Glutamatergic neuron (in vitro differentiated cells): ENCODE data around the gene CASP5. TPM values are rescaled to one million over a fixed set of nuclear protein-coding genes. Genes with fewer than 3 reads are reported as not detected.

Source experiments
- DNase-seq: peaks from one replicate; pipeline ENCODE4 v3.0.0; 2022
- H3K27ac Mint-ChIP-seq: one replicate; pipeline ENCODE4 v1.8.0; 2020; ENCODE audit warnings: mild to moderate bottlenecking, mixed read lengths, inconsistent platforms; ENCODE audit not compliant: unreplicated experiment
- H3K27me3 Mint-ChIP-seq: one replicate; pipeline ENCODE4 v1.8.0; 2020; ENCODE audit warnings: mild to moderate bottlenecking, moderate library complexity, mixed read lengths, inconsistent platforms; ENCODE audit not compliant: unreplicated experiment
- H3K36me3 Mint-ChIP-seq: one replicate; pipeline ENCODE4 v1.8.0; 2020; ENCODE audit warnings: mild to moderate bottlenecking, mixed read lengths, inconsistent platforms; ENCODE audit not compliant: unreplicated experiment
- H3K4me1 Mint-ChIP-seq: one replicate; pipeline ENCODE4 v1.8.0; 2020; ENCODE audit warnings: mild to moderate bottlenecking, low read depth, mixed read lengths, inconsistent platforms; ENCODE audit not compliant: unreplicated experiment
- H3K4me3 Mint-ChIP-seq: one replicate; pipeline ENCODE4 v1.8.0; 2020; ENCODE audit warnings: mild to moderate bottlenecking, mixed read lengths, inconsistent platforms; ENCODE audit not compliant: unreplicated experiment
- H3K9me3 Mint-ChIP-seq: one replicate; pipeline ENCODE4 v1.8.0; 2020; ENCODE audit warnings: mild to moderate bottlenecking, moderate library complexity, mixed read lengths, inconsistent platforms; ENCODE audit not compliant: unreplicated experiment
- total RNA-seq: library from RNA; stranded (reverse); fragmentation: NEBNext Ultra II Directional; extraction: Animal tissue kit (Norgen Biotek cat#: 25700); gene quantifications from one replicate; pipeline ENCODE4 v1.2.1, GENCODE V29; 2021; ENCODE audit not compliant: unreplicated experiment
- TF ChIP-seq, protein P1 (sequence below): fragments of 200-600 bp; sonication (generic); IDR thresholded peaks from one replicate; pipeline ENCODE4 v1.5.0; 2021; ENCODE audit not compliant: partially characterized antibody, unreplicated experiment

CASP5 gene
- total RNA-seq, 1 donor from 2014 or later = not detected

DNA sequence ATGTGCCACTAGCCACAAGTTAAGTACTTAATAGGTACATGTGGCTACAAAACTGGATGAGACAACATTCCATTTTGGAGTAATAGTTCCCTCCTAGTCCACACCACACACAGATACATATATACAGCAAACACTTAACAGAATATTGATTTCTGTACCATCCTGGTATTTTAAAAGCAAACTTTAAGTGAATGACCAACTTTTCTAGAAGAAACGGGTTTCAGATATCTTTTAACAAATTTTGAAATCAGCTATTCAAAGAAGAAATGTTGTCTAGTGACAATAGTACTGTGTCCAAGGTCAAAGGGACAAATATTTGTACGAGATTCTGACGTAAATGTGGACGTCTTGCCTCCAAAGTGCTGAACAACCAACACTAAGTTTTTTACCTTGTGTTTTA is 34.5 kb upstream of the CASP5 start:
- Mint-ChIP-seq H3K9me3 (no peaks in the 10 kb centered on the region), H3K4me1 (no peaks in the 10 kb centered on the region), H3K4me3 (no peak overlapping the region), H3K36me3 (no peaks in the 10 kb centered on the region), H3K27ac (no peak overlapping the region), H3K27me3 (no peaks in the 10 kb centered on the region)
- no peak for DNase-seq
- TF ChIP-seq, protein P1, sequence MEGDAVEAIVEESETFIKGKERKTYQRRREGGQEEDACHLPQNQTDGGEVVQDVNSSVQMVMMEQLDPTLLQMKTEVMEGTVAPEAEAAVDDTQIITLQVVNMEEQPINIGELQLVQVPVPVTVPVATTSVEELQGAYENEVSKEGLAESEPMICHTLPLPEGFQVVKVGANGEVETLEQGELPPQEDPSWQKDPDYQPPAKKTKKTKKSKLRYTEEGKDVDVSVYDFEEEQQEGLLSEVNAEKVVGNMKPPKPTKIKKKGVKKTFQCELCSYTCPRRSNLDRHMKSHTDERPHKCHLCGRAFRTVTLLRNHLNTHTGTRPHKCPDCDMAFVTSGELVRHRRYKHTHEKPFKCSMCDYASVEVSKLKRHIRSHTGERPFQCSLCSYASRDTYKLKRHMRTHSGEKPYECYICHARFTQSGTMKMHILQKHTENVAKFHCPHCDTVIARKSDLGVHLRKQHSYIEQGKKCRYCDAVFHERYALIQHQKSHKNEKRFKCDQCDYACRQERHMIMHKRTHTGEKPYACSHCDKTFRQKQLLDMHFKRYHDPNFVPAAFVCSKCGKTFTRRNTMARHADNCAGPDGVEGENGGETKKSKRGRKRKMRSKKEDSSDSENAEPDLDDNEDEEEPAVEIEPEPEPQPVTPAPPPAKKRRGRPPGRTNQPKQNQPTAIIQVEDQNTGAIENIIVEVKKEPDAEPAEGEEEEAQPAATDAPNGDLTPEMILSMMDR = no peak

DNA sequence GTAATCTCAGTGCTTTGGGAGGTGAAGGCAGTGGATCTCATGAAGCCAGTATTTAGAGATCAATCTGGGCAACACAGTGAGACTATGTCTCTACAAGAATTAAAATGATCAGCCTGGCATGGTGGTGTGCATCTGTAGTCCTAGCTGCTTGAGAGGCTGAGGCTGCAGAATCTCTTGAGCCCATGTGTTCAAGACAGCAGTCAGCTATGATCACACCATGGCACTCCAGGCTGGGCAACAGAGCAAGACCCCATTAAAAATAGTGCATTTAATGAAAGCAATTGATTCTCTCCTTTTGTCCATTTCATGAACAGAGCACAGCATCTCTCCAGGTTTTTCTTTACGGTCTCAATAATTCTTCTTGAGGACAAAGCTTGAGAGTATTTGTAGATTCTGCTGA is 33.5 kb upstream of the CASP5 start:
- H3K27ac Mint-ChIP-seq = no peak overlapping the region
- H3K4me3 Mint-ChIP-seq = no peak overlapping the region
- no peaks in the 10 kb centered on the region for H3K9me3 Mint-ChIP-seq
- TF ChIP-seq, protein P1 = no peak
- H3K36me3 Mint-ChIP-seq = no peaks in the 10 kb centered on the region
- no peak for DNase-seq
- H3K27me3 Mint-ChIP-seq = no peaks in the 10 kb centered on the region
- H3K4me1 Mint-ChIP-seq = no peaks in the 10 kb centered on the region

DNA sequence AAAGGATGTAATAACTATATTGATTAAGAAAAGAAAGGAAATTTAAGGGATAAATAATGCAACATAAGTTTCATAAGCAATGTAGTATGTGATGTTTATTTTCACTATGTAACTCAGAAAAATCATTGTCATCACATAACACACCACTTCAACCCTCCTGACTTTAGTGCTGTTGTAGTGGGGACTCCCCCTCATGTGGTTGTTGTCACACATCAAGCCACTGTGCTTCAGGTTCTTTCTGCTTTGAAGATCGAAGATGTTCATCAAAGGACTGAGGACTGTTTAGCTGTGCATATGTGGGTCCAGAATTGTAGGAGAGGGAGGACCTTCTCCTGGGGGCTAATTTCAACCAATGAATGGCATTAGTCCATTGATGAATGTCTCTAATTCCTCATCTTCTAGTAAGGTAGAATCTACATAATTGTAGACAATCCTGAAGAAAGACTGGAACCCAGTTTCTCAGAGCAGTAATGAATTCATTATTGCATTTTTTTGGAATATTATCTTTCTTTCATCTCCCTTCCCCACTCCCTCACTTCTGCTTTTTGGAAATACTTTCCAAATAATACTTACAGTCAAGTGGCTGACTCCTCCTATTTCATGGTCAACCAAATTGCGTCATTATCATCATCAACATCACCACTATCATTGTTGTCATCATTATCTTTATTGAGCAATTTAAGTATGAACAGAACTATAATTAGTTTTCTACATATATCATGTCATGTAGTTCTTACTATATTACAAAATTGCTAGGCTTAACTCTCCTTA is 31.9 kb upstream of the CASP5 start:
- TF ChIP-seq, protein P1 = no peak
- no peaks in the 10 kb centered on the region for H3K4me1 Mint-ChIP-seq
- no peaks in the 10 kb centered on the region for H3K9me3 Mint-ChIP-seq
- H3K36me3 Mint-ChIP-seq = no peaks in the 10 kb centered on the region
- DNase-seq = no peak
- H3K4me3 Mint-ChIP-seq = no peak overlapping the region
- H3K27ac Mint-ChIP-seq = no peak overlapping the region
- no peaks in the 10 kb centered on the region for H3K27me3 Mint-ChIP-seq

DNA sequence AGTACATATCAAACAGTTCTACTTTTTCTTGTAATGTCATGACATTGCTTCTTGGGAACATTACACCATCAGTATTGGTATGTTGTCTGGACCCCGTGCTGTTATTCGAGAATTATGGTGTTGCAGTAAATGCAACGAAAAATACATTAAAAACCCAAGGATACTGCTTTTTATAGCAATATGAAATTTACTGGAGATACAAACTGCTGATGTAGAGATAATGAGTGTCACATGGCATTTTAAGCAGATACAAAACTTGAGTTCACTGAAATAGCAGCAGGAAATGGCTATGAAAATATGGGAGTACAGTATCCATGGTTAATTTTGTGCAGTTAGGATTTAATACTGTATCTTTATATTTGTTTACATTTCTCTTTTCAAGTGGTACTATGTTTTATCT is 29.5 kb upstream of the CASP5 start:
- TF ChIP-seq, protein P1 = no peak
- H3K36me3 Mint-ChIP-seq = no peaks in the 10 kb centered on the region
- no peaks in the 10 kb centered on the region for H3K27me3 Mint-ChIP-seq
- no peaks in the 10 kb centered on the region for H3K4me1 Mint-ChIP-seq
- H3K27ac Mint-ChIP-seq = no peak overlapping the region
- H3K4me3 Mint-ChIP-seq = no peak overlapping the region
- H3K9me3 Mint-ChIP-seq = no peaks in the 10 kb centered on the region
- no peak for DNase-seq

DNA sequence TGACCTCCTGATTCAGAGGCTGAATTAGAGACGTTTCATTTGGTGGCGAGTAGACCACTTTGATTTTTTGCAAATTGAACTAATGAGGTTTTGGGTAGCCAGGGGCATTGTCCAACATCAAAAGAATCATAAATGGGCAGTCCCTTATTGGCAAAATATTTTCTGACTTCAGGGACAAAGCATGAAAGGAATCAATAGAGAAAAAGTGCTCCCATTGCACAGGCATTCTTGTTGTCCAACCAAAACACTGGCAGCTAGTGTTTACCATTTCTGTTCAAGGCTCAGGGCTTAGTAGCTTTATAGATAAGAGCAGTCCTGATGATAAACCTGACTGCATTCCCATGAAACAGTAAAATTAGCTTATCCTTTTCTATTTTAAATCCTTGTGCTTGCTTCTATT is 28.6 kb upstream of the CASP5 start:
- Mint-ChIP-seq H3K4me3 (no peak overlapping the region), H3K9me3 (no peaks in the 10 kb centered on the region), H3K27ac (no peak overlapping the region), H3K27me3 (no peaks in the 10 kb centered on the region), H3K4me1 (no peaks in the 10 kb centered on the region), H3K36me3 (no peaks in the 10 kb centered on the region)
- TF ChIP-seq, protein P1 = no peak
- DNase-seq = no peak
